ENCODE data around the gene CENPX.

CENPX gene

GRCh38 chr17:82012261-82012639 is 10.4 kb downstream of the CENPX start:
- DNase-seq (ENCODE audit: low read depth, low spot score): no peak

GRCh38 chr17:82011617-82012187 is 11.0 kb downstream of the CENPX start:
- no peak for DNase-seq (ENCODE audit: low read depth, low spot score)

- DNase-seq (ENCODE audit: low read depth, low spot score): no peak
These were observed 11.8 kb downstream of the CENPX start for GRCh38 chr17:82010575-82011525.

GRCh38 chr17:82009413-82009812 is 13.3 kb downstream of the CENPX start:
- no peak for DNase-seq (ENCODE audit: low read depth, low spot score)

- no peak for DNase-seq (ENCODE audit: low read depth, low spot score)
These were observed 13.7 kb downstream of the CENPX start for GRCh38 chr17:82008941-82009405.

- DNase-seq (ENCODE audit: low read depth, low spot score): no peak
These were observed 14.3 kb downstream of the CENPX start for GRCh38 chr17:82008258-82008940.

- no peak for DNase-seq (ENCODE audit: low read depth, low spot score)
These were observed 15.0 kb downstream of the CENPX start for GRCh38 chr17:82007495-82008257.

- DNase-seq (ENCODE audit: low read depth, low spot score): no peak
These were observed 15.5 kb downstream of the CENPX start for GRCh38 chr17:82007228-82007494.

GRCh38 chr17:82006468-82007227 is 16.0 kb downstream of the CENPX start:
- no peak for DNase-seq (ENCODE audit: low read depth, low spot score)

GRCh38 chr17:82005701-82006348 is 16.9 kb downstream of the CENPX start:
- no peak for DNase-seq (ENCODE audit: low read depth, low spot score)

- DNase-seq (ENCODE audit: low read depth, low spot score): no peak
These were observed 17.9 kb downstream of the CENPX start for GRCh38 chr17:82004517-82005455.

- no peak for DNase-seq (ENCODE audit: low read depth, low spot score)
These were observed 19.0 kb downstream of the CENPX start for GRCh38 chr17:82003411-82004381.

GRCh38 chr17:82001571-82002056 is 21.1 kb downstream of the CENPX start:
- no peak for DNase-seq (ENCODE audit: low read depth, low spot score)

- DNase-seq (ENCODE audit: low read depth, low spot score): no peak
These were observed 21.7 kb downstream of the CENPX start for GRCh38 chr17:82000803-82001570.

GRCh38 chr17:81999976-82000802 is 22.5 kb downstream of the CENPX start:
- no peak for DNase-seq (ENCODE audit: low read depth, low spot score)

GRCh38 chr17:81999587-81999975 is 23.1 kb downstream of the CENPX start:
- no peak for DNase-seq (ENCODE audit: low read depth, low spot score)
